CD4-positive, CD25-positive, alpha-beta regulatory T cell (primary cell): ENCODE data around the gene AUTS2. TPM values are rescaled to one million over a fixed set of nuclear protein-coding genes. Genes with fewer than 3 reads are reported as not detected.

Experiments used
- ATAC-seq, 2 donors: fragments of 150-1000 bp; cut with Tn5 transposase; one replicate each; pipeline ENCODE4 v1.10.0; 2021; ENCODE audit warnings: low read depth in 2 of 2, moderate number of reproducible peaks in 2 of 2, moderate library complexity in 1 of 2
- DNase-seq, 3 donors: peaks; one replicate each; pipeline versions ENCODE4 v3.0.0 to v3.0.0-alpha.2; 2012 to 2022; ENCODE audit warnings: mixed read lengths in 1 of 3
- H3K27ac ChIP-seq: one replicate; pipeline ENCODE4 v1.7.0; 2013; ENCODE audit warnings: mild to moderate bottlenecking, low read length; ENCODE audit not compliant: insufficient read depth, poor library complexity, severe bottlenecking
- H3K27me3 ChIP-seq: one replicate; pipeline ENCODE4 v1.7.0; 2013; ENCODE audit warnings: low read length; ENCODE audit not compliant: control insufficient read depth, insufficient read depth
- H3K36me3 ChIP-seq: one replicate; pipeline ENCODE4 v1.7.0; 2013; ENCODE audit warnings: mild to moderate bottlenecking, low read length, moderate library complexity; ENCODE audit not compliant: control insufficient read depth, insufficient read depth
- H3K4me1 ChIP-seq: 2 replicates; pipeline ENCODE4 v1.7.0; 2013; ENCODE audit warnings: mild to moderate bottlenecking, low read length; ENCODE audit not compliant: insufficient read depth, control insufficient read depth, poor library complexity, severe bottlenecking
- H3K4me3 ChIP-seq: one replicate; pipeline ENCODE4 v1.7.0; 2013; ENCODE audit warnings: low read depth, mild to moderate bottlenecking, low read length, moderate library complexity
- H3K9me3 ChIP-seq, 2 experiments: 1 replicate in 1 of 2; 2 replicates in 1 of 2; pipeline ENCODE4 v1.7.0; 2013; ENCODE audit warnings: low read length in 2 of 2, mild to moderate bottlenecking in 1 of 2, moderate library complexity in 1 of 2; ENCODE audit not compliant: control insufficient read depth in 2 of 2
- H3K27ac Mint-ChIP-seq, 3 donors: one replicate each; pipeline ENCODE4 v1.8.0; 2020 to 2022; ENCODE audit warnings: mild to moderate bottlenecking in 3 of 3, mixed read lengths in 3 of 3, moderate library complexity in 2 of 3
- H3K27me3 Mint-ChIP-seq: one replicate; pipeline ENCODE4 v1.8.0; 2022; ENCODE audit warnings: mild to moderate bottlenecking, mixed read lengths
- H3K36me3 Mint-ChIP-seq: one replicate; pipeline ENCODE4 v1.8.0; 2020; ENCODE audit warnings: mixed read lengths
- H3K4me1 Mint-ChIP-seq, 4 donors: one replicate each; pipeline ENCODE4 v1.8.0; 2020 to 2022; ENCODE audit warnings: mixed read lengths in 4 of 4, mild to moderate bottlenecking in 1 of 4
- H3K4me3 Mint-ChIP-seq, 4 donors: one replicate each; pipeline ENCODE4 v1.8.0; 2020 to 2022; ENCODE audit warnings: mild to moderate bottlenecking in 4 of 4, mixed read lengths in 4 of 4, moderate library complexity in 3 of 4
- H3K9me3 Mint-ChIP-seq, 7 donors: one replicate each; pipeline ENCODE4 v1.8.0; 2020 to 2022; ENCODE audit warnings: mixed read lengths in 7 of 7, mild to moderate bottlenecking in 3 of 7, moderate library complexity in 2 of 7
- polyA plus RNA-seq, 4 donors: library from polyadenylated mRNA; unstranded; fragments of 300-500 nt; fragmentation: Illumina TruSeq; gene quantifications; one replicate each; pipeline ENCODE4 v1.2.3, GENCODE V29; 2021
- total RNA-seq: library from RNA; stranded (reverse); gene quantifications from one replicate; pipeline ENCODE4 v1.2.3, GENCODE V29; 2022

Gene AUTS2
- total and polyA plus RNA-seq, 5 donors from 2014 or later = 0.47 to 32.4 (median 0.74) TPM

GRCh38 chr7:69684369-69685292, 86.4 kb downstream of the AUTS2 start:
- H3K4me3 Mint-ChIP-seq = no peak overlapping the region
- H3K27me3 Mint-ChIP-seq = no peaks in the 10 kb centered on the region
- peaks cover 0 to 1% (median 0%) of the 10 kb centered on the region in 7 donors for H3K9me3 Mint-ChIP-seq
- ATAC-seq (no peak), DNase-seq (no peak)
- H3K9me3 ChIP-seq = no peaks in the 10 kb centered on the region
- H3K27me3 ChIP-seq = no peaks in the 10 kb centered on the region
- H3K4me1 Mint-ChIP-seq = no peaks in the 10 kb centered on the region
- H3K27ac ChIP-seq = no peak overlapping the region
- no peak overlapping the region for H3K4me3 ChIP-seq
- no peaks in the 10 kb centered on the region for H3K36me3 ChIP-seq
- no peaks in the 10 kb centered on the region for H3K36me3 Mint-ChIP-seq
- H3K27ac Mint-ChIP-seq = peak overlapping the region in 1 of 3 donors; percentile 61
- no peaks in the 10 kb centered on the region for H3K4me1 ChIP-seq

- ATAC-seq (no peak), DNase-seq (no peak)
- no peaks in the 10 kb centered on the region for H3K36me3 Mint-ChIP-seq
- Histone ChIP-seq H3K27ac (no peak overlapping the region), H3K36me3 (no peaks in the 10 kb centered on the region), H3K4me3 (no peak overlapping the region), H3K27me3 (no peaks in the 10 kb centered on the region), H3K4me1 (no peaks in the 10 kb centered on the region), H3K9me3 (no peaks in the 10 kb centered on the region)
- H3K27me3 Mint-ChIP-seq = no peaks in the 10 kb centered on the region
- H3K4me1 Mint-ChIP-seq = no peaks in the 10 kb centered on the region
- H3K27ac Mint-ChIP-seq = peak overlapping the region in 1 of 3 donors; percentile 61
- no peak overlapping the region for H3K4me3 Mint-ChIP-seq
- H3K9me3 Mint-ChIP-seq = no peaks in the 10 kb centered on the region
Measured at GRCh38 chr7:69685293-69685631, 87.0 kb downstream of the AUTS2 start.

GRCh38 chr7:69686366-69686765, 88.1 kb downstream of the AUTS2 start:
- Mint-ChIP-seq H3K27ac (no peak overlapping the region), H3K36me3 (no peaks in the 10 kb centered on the region), H3K4me1 (no peaks in the 10 kb centered on the region), H3K4me3 (no peak overlapping the region), H3K9me3 (no peaks in the 10 kb centered on the region), H3K27me3 (no peaks in the 10 kb centered on the region)
- no peak for DNase-seq
- Histone ChIP-seq H3K9me3 (no peaks in the 10 kb centered on the region), H3K4me3 (no peak overlapping the region), H3K4me1 (no peaks in the 10 kb centered on the region), H3K27ac (no peak overlapping the region), H3K27me3 (no peaks in the 10 kb centered on the region), H3K36me3 (no peaks in the 10 kb centered on the region)
- no peak for ATAC-seq

- Mint-ChIP-seq H3K27ac (no peak overlapping the region), H3K9me3 (peaks cover 0 to 1% (median 0%) of the 10 kb centered on the region in 7 donors), H3K27me3 (peaks cover 6% of the 10 kb centered on the region), H3K36me3 (no peaks in the 10 kb centered on the region), H3K4me1 (no peaks in the 10 kb centered on the region), H3K4me3 (no peak overlapping the region)
- no peaks in the 10 kb centered on the region for H3K36me3 ChIP-seq
- H3K9me3 ChIP-seq = no peaks in the 10 kb centered on the region
- no peak overlapping the region for H3K27ac ChIP-seq
- DNase-seq (no peak), ATAC-seq (no peak)
- no peak overlapping the region for H3K4me3 ChIP-seq
- H3K4me1 ChIP-seq = no peaks in the 10 kb centered on the region
- no peaks in the 10 kb centered on the region for H3K27me3 ChIP-seq
Measured at GRCh38 chr7:69687739-69688433, 89.6 kb downstream of the AUTS2 start.

GRCh38 chr7:69690329-69690728, 92.1 kb downstream of the AUTS2 start:
- ATAC-seq (no peak), DNase-seq (no peak)
- Mint-ChIP-seq H3K36me3 (no peaks in the 10 kb centered on the region), H3K4me3 (no peak overlapping the region), H3K27ac (no peak overlapping the region), H3K9me3 (peaks cover 0 to 1% (median 0%) of the 10 kb centered on the region in 7 donors), H3K4me1 (no peaks in the 10 kb centered on the region), H3K27me3 (peaks cover 6% of the 10 kb centered on the region)
- Histone ChIP-seq H3K4me1 (no peaks in the 10 kb centered on the region), H3K27ac (no peak overlapping the region), H3K4me3 (no peak overlapping the region), H3K9me3 (no peaks in the 10 kb centered on the region), H3K36me3 (no peaks in the 10 kb centered on the region), H3K27me3 (no peaks in the 10 kb centered on the region)

GRCh38 chr7:69691327-69691726, 93.1 kb downstream of the AUTS2 start:
- Mint-ChIP-seq H3K36me3 (no peaks in the 10 kb centered on the region), H3K4me1 (no peaks in the 10 kb centered on the region), H3K27me3 (peaks cover 6% of the 10 kb centered on the region)

GRCh38 chr7:69691734-69692133, 93.5 kb downstream of the AUTS2 start:
- peaks cover 6% of the 10 kb centered on the region for H3K27me3 Mint-ChIP-seq
- no peaks in the 10 kb centered on the region for H3K36me3 Mint-ChIP-seq
- peaks cover 0 to 1% (median 0%) of the 10 kb centered on the region in 7 donors for H3K9me3 Mint-ChIP-seq
- Histone ChIP-seq H3K4me1 (no peaks in the 10 kb centered on the region), H3K9me3 (no peaks in the 10 kb centered on the region), H3K27ac (no peak overlapping the region), H3K4me3 (no peak overlapping the region), H3K36me3 (no peaks in the 10 kb centered on the region), H3K27me3 (no peaks in the 10 kb centered on the region)
- H3K4me1 Mint-ChIP-seq = no peaks in the 10 kb centered on the region
- H3K4me3 Mint-ChIP-seq = no peak overlapping the region
- DNase-seq (no peak), ATAC-seq (no peak)
- H3K27ac Mint-ChIP-seq = no peak overlapping the region

More at GRCh38 chr7:69691327-69691726, 93.1 kb downstream of the AUTS2 start:
- no peaks in the 10 kb centered on the region for H3K9me3 ChIP-seq
- no peak overlapping the region for H3K27ac Mint-ChIP-seq
- ATAC-seq (no peak), DNase-seq (no peak)
- H3K4me3 Mint-ChIP-seq = no peak overlapping the region
- H3K36me3 ChIP-seq = no peaks in the 10 kb centered on the region
- H3K27ac ChIP-seq = no peak overlapping the region
- no peak overlapping the region for H3K4me3 ChIP-seq
- H3K27me3 ChIP-seq = no peaks in the 10 kb centered on the region
- H3K4me1 ChIP-seq = no peaks in the 10 kb centered on the region
- H3K9me3 Mint-ChIP-seq = peaks cover 0 to 1% (median 0%) of the 10 kb centered on the region in 7 donors
